WTC11 (cell line): Measurements from ENCODE around the gene FAM20C. TPM values are rescaled to one million over a fixed set of nuclear protein-coding genes. Genes with fewer than 3 reads are reported as not detected.

ENCODE experiments used
- ATAC-seq: fragments of 200-7000 bp; cut with Tn5 transposase; 2 replicates; pipeline ENCODE4 v1.10.0; 2021; ENCODE audit warnings: mild to moderate bottlenecking, moderate library complexity
- CTCF ChIA-PET: fragments of 300-600 bp; sonication (Branson Sonifier 250); formaldehyde crosslinking; loops from one replicate; lab custom pipeline; 2021; ENCODE audit warnings: antibody characterized with exemption; lab: Charles Lee
- POLR2A ChIA-PET: fragments of 350-600 bp; sonication (Branson Sonifier 250); formaldehyde crosslinking; loops from one replicate; lab custom pipeline; 2021; ENCODE audit warnings: antibody characterized with exemption; lab: Charles Lee
- DNase-seq: peaks from one replicate; pipeline ENCODE4 v3.0.0; 2021; ENCODE audit warnings: low spot score
- H3K27ac Mint-ChIP-seq: 2 replicates; pipeline ENCODE4 v1.8.0; 2021; ENCODE audit warnings: mixed read lengths
- H3K27me3 Mint-ChIP-seq: 2 replicates; pipeline ENCODE4 v1.8.0; 2021; ENCODE audit warnings: low read depth, mild to moderate bottlenecking, moderate library complexity, mixed read lengths
- H3K36me3 Mint-ChIP-seq: 2 replicates; pipeline ENCODE4 v1.8.0; 2021; ENCODE audit warnings: mixed read lengths
- H3K4me1 Mint-ChIP-seq: 2 replicates; pipeline ENCODE4 v1.8.0; 2022; ENCODE audit warnings: mixed read lengths
- H3K4me3 Mint-ChIP-seq: 2 replicates; pipeline ENCODE4 v1.8.0; 2021; ENCODE audit warnings: mild to moderate bottlenecking, moderate library complexity, mixed read lengths
- H3K9me3 Mint-ChIP-seq: 2 replicates; pipeline ENCODE4 v1.8.0; 2021; ENCODE audit warnings: mixed read lengths
- ATF1 ChIP-seq: sonication (generic); formaldehyde crosslinking; IDR thresholded peaks from 2 replicates; pipeline ENCODE4 v1.8.1; 2023; ENCODE audit warnings: mild to moderate bottlenecking, moderate library complexity, missing genetic modification reagents
- ATF2 ChIP-seq: sonication (generic); formaldehyde crosslinking; IDR thresholded peaks from 2 replicates; pipeline ENCODE4 v1.8.1; 2022; ENCODE audit warnings: low read depth, missing genetic modification reagents, borderline replicate concordance
- CDX4 ChIP-seq: fragments of 250-450 bp; sonication (Bioruptor Pico); IDR thresholded peaks from 2 replicates; pipeline ENCODE4 v1.9.0; 2021; ENCODE audit warnings: moderate library complexity, mild to moderate bottlenecking, inconsistent platforms, borderline replicate concordance
- E2F5 ChIP-seq: sonication (generic); formaldehyde crosslinking; IDR thresholded peaks from 2 replicates; pipeline ENCODE4 v1.8.1; 2022; ENCODE audit warnings: mild to moderate bottlenecking, moderate library complexity, missing genetic modification reagents
- ESRRA ChIP-seq: sonication (generic); formaldehyde crosslinking; IDR thresholded peaks from 2 replicates; pipeline ENCODE4 v1.8.1; 2022; ENCODE audit warnings: mild to moderate bottlenecking, missing genetic modification reagents, borderline replicate concordance
- FOXP1 ChIP-seq: sonication (generic); formaldehyde crosslinking; IDR thresholded peaks from 2 replicates; pipeline ENCODE4 v1.8.0; 2022; ENCODE audit warnings: missing genetic modification reagents, mild to moderate bottlenecking, moderate library complexity, borderline replicate concordance
- GTF2I ChIP-seq: fragments of 250-450 bp; sonication (Bioruptor Pico); conservative IDR thresholded peaks from 2 replicates; pipeline ENCODE4 v1.4.0; 2021; ENCODE audit warnings: mild to moderate bottlenecking
- HMGXB4 ChIP-seq: sonication (generic); formaldehyde crosslinking; IDR thresholded peaks from 2 replicates; pipeline ENCODE4 v1.8.1; 2023; ENCODE audit warnings: mild to moderate bottlenecking, moderate library complexity, missing genetic modification reagents
- IRF1 ChIP-seq: sonication (generic); formaldehyde crosslinking; IDR thresholded peaks from 2 replicates; pipeline ENCODE4 v1.8.0; 2023; ENCODE audit warnings: missing genetic modification reagents
- IRF2 ChIP-seq: sonication (generic); formaldehyde crosslinking; IDR thresholded peaks from 2 replicates; pipeline ENCODE4 v1.8.0; 2022; ENCODE audit warnings: low read depth, missing genetic modification reagents, borderline replicate concordance
- JUN ChIP-seq: sonication (generic); formaldehyde crosslinking; IDR thresholded peaks from 2 replicates; pipeline ENCODE4 v1.8.0; 2023; ENCODE audit warnings: mild to moderate bottlenecking, missing genetic modification reagents
- MAX ChIP-seq: sonication (generic); formaldehyde crosslinking; IDR thresholded peaks from 2 replicates; pipeline ENCODE4 v1.8.0; 2022; ENCODE audit warnings: mild to moderate bottlenecking, missing genetic modification reagents
- NR2C2 ChIP-seq: sonication (generic); formaldehyde crosslinking; IDR thresholded peaks from 2 replicates; pipeline ENCODE4 v1.8.0; 2022; ENCODE audit warnings: mild to moderate bottlenecking, missing genetic modification reagents
- OVOL2 ChIP-seq: fragments of 250-450 bp; sonication (Bioruptor Pico); IDR thresholded peaks from 2 replicates; pipeline ENCODE4 v1.9.0; 2021; ENCODE audit warnings: mild to moderate bottlenecking, borderline replicate concordance
- PREB ChIP-seq: sonication (generic); formaldehyde crosslinking; IDR thresholded peaks from 2 replicates; pipeline ENCODE4 v1.8.1; 2022; ENCODE audit warnings: mild to moderate bottlenecking, missing genetic modification reagents, moderate library complexity, borderline replicate concordance
- PRRX2 ChIP-seq: fragments of 250-450 bp; sonication (Bioruptor Pico); IDR thresholded peaks from 2 replicates; pipeline ENCODE4 v1.8.0; 2021; ENCODE audit warnings: mild to moderate bottlenecking
- SMAD3 ChIP-seq: sonication (generic); formaldehyde crosslinking; IDR thresholded peaks from 2 replicates; pipeline ENCODE4 v1.8.0; 2022; ENCODE audit warnings: missing genetic modification reagents, mild to moderate bottlenecking, borderline replicate concordance
- STAT6 ChIP-seq: sonication (generic); formaldehyde crosslinking; conservative IDR thresholded peaks from 2 replicates; pipeline ENCODE4 v1.8.1; 2023; ENCODE audit warnings: mild to moderate bottlenecking, low read depth, missing genetic modification reagents, moderate library complexity
- total RNA-seq: library from RNA; stranded (reverse); gene quantifications from 3 replicates; pipeline ENCODE4 v1.2.3, GENCODE V29; 2021

FAM20C gene
- total RNA-seq, 1 experiment from 2014 or later: 64.9 TPM

GRCh38 chr7:247636-248035 is 55.3 kb downstream of the FAM20C start (continued):
- TF ChIP-seq IRF2 (CRISPR knock-in tag) (no peak), PREB (CRISPR knock-in tag) (no peak), JUN (CRISPR knock-in tag) (no peak), GTF2I (no peak), CDX4 (CRISPR knock-in tag) (no peak), ATF1 (CRISPR knock-in tag) (no peak), MAX (CRISPR knock-in tag) (no peak), ATF2 (no peak), ESRRA (no peak)

GRCh38 chr7:248732-249435 is 56.5 kb downstream of the FAM20C start:
- H3K36me3 Mint-ChIP-seq: peaks cover 23% of the 10 kb centered on the region
- ChIA-PET CTCF (interaction anchor here (1.3 kb wide), 1 partner anchor 49 kb away, joined by 3 read pairs; no protein-coding TSS in a partner anchor), POLR2A (no interaction called here)
- H3K27me3 Mint-ChIP-seq: no peaks in the 10 kb centered on the region
- TF ChIP-seq NR2C2 (no peak), JUN (CRISPR knock-in tag) (no peak), E2F5 (CRISPR knock-in tag) (no peak), PRRX2 (no peak)
- H3K4me1 Mint-ChIP-seq: no peaks in the 10 kb centered on the region
- no peak overlapping the region for H3K27ac Mint-ChIP-seq
- ATAC-seq (no peak), DNase-seq (no peak)
- no peak overlapping the region for H3K4me3 Mint-ChIP-seq
- H3K9me3 Mint-ChIP-seq: no peaks in the 10 kb centered on the region

- H3K36me3 Mint-ChIP-seq: peaks cover 33% of the 10 kb centered on the region
- H3K9me3 Mint-ChIP-seq: peaks cover 4% of the 10 kb centered on the region
- ChIA-PET CTCF (interaction anchor here (1.3 kb wide), 1 partner anchor 50 kb away, joined by 3 read pairs; no protein-coding TSS in a partner anchor), POLR2A (no interaction called here)
- no peaks in the 10 kb centered on the region for H3K27me3 Mint-ChIP-seq
- no peak for ATAC-seq
- no peak overlapping the region for H3K27ac Mint-ChIP-seq
- H3K4me1 Mint-ChIP-seq: no peaks in the 10 kb centered on the region
- no peak overlapping the region for H3K4me3 Mint-ChIP-seq
- DNase-seq: no peak
- TF ChIP-seq IRF1 (no peak), HMGXB4 (no peak), OVOL2 (CRISPR knock-in tag) (no peak), STAT6 (CRISPR knock-in tag) (no peak), SMAD3 (CRISPR knock-in tag) (no peak), FOXP1 (CRISPR knock-in tag) (no peak)
Measured at GRCh38 chr7:249989-250388, 57.6 kb downstream of the FAM20C start.
